ENCODE data around the gene ARID1A. TPM values are rescaled to one million over a fixed set of nuclear protein-coding genes. Genes with fewer than 3 reads are reported as not detected.
A peak's percentile ranks its signal among the peaks of the same experiment; 100 is the strongest.

Gene ARID1A
- total RNA-seq, 1 donor from 2014 or later = 187 TPM

- Mint-ChIP-seq H3K27ac (ENCODE audit: unreplicated experiment) (peak overlapping the region; percentile 55), H3K9me3 (ENCODE audit: unreplicated experiment) (peaks cover 19% of the 10 kb centered on the region), H3K36me3 (ENCODE audit: unreplicated experiment) (peaks cover 11% of the 10 kb centered on the region), H3K4me1 (ENCODE audit: low read depth, unreplicated experiment) (peaks cover 8% of the 10 kb centered on the region), H3K4me3 (ENCODE audit: unreplicated experiment) (peak overlapping the region; percentile 25), H3K27me3 (ENCODE audit: unreplicated experiment) (peaks cover 8% of the 10 kb centered on the region)
- DNase-seq = no peak
- no peak for TF ChIP-seq CTCF (IDR thresholded peaks at IDR 0.05; ENCODE audit: partially characterized antibody, unreplicated experiment)
Measured at GRCh38 chr1:26771285-26771642, 75.4 kb downstream of the ARID1A start.

- Mint-ChIP-seq H3K4me1 (ENCODE audit: low read depth, unreplicated experiment) (peaks cover 8% of the 10 kb centered on the region), H3K27ac (ENCODE audit: unreplicated experiment) (peak overlapping the region; percentile 55), H3K36me3 (ENCODE audit: unreplicated experiment) (peaks cover 11% of the 10 kb centered on the region), H3K9me3 (ENCODE audit: unreplicated experiment) (peaks cover 19% of the 10 kb centered on the region), H3K4me3 (ENCODE audit: unreplicated experiment) (peak overlapping the region; percentile 25), H3K27me3 (ENCODE audit: unreplicated experiment) (peaks cover 8% of the 10 kb centered on the region)
- TF ChIP-seq CTCF (IDR thresholded peaks at IDR 0.05; ENCODE audit: partially characterized antibody, unreplicated experiment) = no peak
- DNase-seq = no peak
Measured at GRCh38 chr1:26771643-26772321, 76.0 kb downstream of the ARID1A start.

GRCh38 chr1:26772687-26773086, 76.9 kb downstream of the ARID1A start:
- Mint-ChIP-seq H3K4me1 (ENCODE audit: low read depth, unreplicated experiment) (peaks cover 8% of the 10 kb centered on the region), H3K9me3 (ENCODE audit: unreplicated experiment) (peaks cover 19% of the 10 kb centered on the region), H3K4me3 (ENCODE audit: unreplicated experiment) (no peak overlapping the region), H3K27ac (ENCODE audit: unreplicated experiment) (no peak overlapping the region), H3K36me3 (ENCODE audit: unreplicated experiment) (peaks cover 11% of the 10 kb centered on the region), H3K27me3 (ENCODE audit: unreplicated experiment) (peaks cover 8% of the 10 kb centered on the region)
- no peak for TF ChIP-seq CTCF (IDR thresholded peaks at IDR 0.05; ENCODE audit: partially characterized antibody, unreplicated experiment)
- DNase-seq = no peak

GRCh38 chr1:26774462-26774861, 78.6 kb downstream of the ARID1A start:
- TF ChIP-seq CTCF (IDR thresholded peaks at IDR 0.05; ENCODE audit: partially characterized antibody, unreplicated experiment) = no peak
- peaks cover 16% of the 10 kb centered on the region for H3K36me3 Mint-ChIP-seq (ENCODE audit: unreplicated experiment)
- no peak overlapping the region for H3K4me3 Mint-ChIP-seq (ENCODE audit: unreplicated experiment)
- peaks cover 12% of the 10 kb centered on the region for H3K27me3 Mint-ChIP-seq (ENCODE audit: unreplicated experiment)
- H3K27ac Mint-ChIP-seq (ENCODE audit: unreplicated experiment) = no peak overlapping the region
- peaks cover 6% of the 10 kb centered on the region for H3K4me1 Mint-ChIP-seq (ENCODE audit: low read depth, unreplicated experiment)
- H3K9me3 Mint-ChIP-seq (ENCODE audit: unreplicated experiment) = peaks cover 21% of the 10 kb centered on the region
- DNase-seq = no peak

- Mint-ChIP-seq H3K9me3 (ENCODE audit: unreplicated experiment) (peaks cover 20% of the 10 kb centered on the region), H3K4me1 (ENCODE audit: low read depth, unreplicated experiment) (peaks cover 4% of the 10 kb centered on the region), H3K27me3 (ENCODE audit: unreplicated experiment) (peaks cover 9% of the 10 kb centered on the region), H3K36me3 (ENCODE audit: unreplicated experiment) (peaks cover 13% of the 10 kb centered on the region), H3K27ac (ENCODE audit: unreplicated experiment) (no peak overlapping the region), H3K4me3 (ENCODE audit: unreplicated experiment) (no peak overlapping the region)
- no peak for DNase-seq
- no peak for TF ChIP-seq CTCF (IDR thresholded peaks at IDR 0.05; ENCODE audit: partially characterized antibody, unreplicated experiment)
Measured at GRCh38 chr1:26775666-26776065, 79.9 kb downstream of the ARID1A start.
